SJCRH30 (cell line): ENCODE results near the gene ARHGAP44. TPM values are rescaled to one million over a fixed set of nuclear protein-coding genes. Genes with fewer than 3 reads are reported as not detected.
A peak's percentile ranks its signal among the peaks of the same experiment; 100 is the strongest.

Experiments
- DNase-seq, 2 experiments: peaks; one replicate each; pipeline ENCODE4 v3.0.0-alpha.2; 2015 to 2020
- H3K27ac ChIP-seq: fragments of 250-450 bp; sonication (Bioruptor Pico); 2 replicates; pipeline ENCODE4 v1.5.1; 2020; ENCODE audit warnings: mild to moderate bottlenecking, moderate library complexity
- H3K27me3 ChIP-seq: fragments of 250-450 bp; sonication (Bioruptor Pico); 2 replicates; pipeline ENCODE4 v1.5.1; 2020; ENCODE audit warnings: mild to moderate bottlenecking, moderate library complexity
- H3K36me3 ChIP-seq: fragments of 250-450 bp; sonication (Bioruptor Pico); 2 replicates; pipeline ENCODE4 v1.5.1; 2020; ENCODE audit warnings: mild to moderate bottlenecking, moderate library complexity
- H3K4me1 ChIP-seq: fragments of 250-450 bp; sonication (Bioruptor Pico); 2 replicates; pipeline ENCODE4 v1.5.1; 2020; ENCODE audit warnings: mild to moderate bottlenecking, moderate library complexity
- H3K4me3 ChIP-seq: fragments of 250-450 bp; sonication (Bioruptor Pico); 2 replicates; pipeline ENCODE4 v1.5.1; 2020; ENCODE audit warnings: mild to moderate bottlenecking, moderate library complexity
- H3K9me3 ChIP-seq: fragments of 250-450 bp; sonication (Bioruptor Pico); replicated peaks from 2 replicates; pipeline ENCODE4 v1.5.1; 2020; ENCODE audit warnings: mild to moderate bottlenecking, moderate library complexity
- total RNA-seq: library from RNA; depleted of rRNA; stranded (reverse); fragments of >200 nt; shearing (Covaris generic); gene quantifications from 2 replicates; pipeline ENCODE4 v1.2.3, GENCODE V29; 2014

The ARHGAP44 gene
- total RNA-seq, 1 experiment from 2014 or later, result 1.6 TPM

GRCh38 chr17:12794919-12795532 lies 5.7 kb downstream of the ARHGAP44 start:
- Histone ChIP-seq H3K4me3 (no peak overlapping the region), H3K27ac (no peak overlapping the region)
- DNase-seq, result no peak

GRCh38 chr17:12800855-12801365 lies 11.6 kb downstream of the ARHGAP44 start:
- Histone ChIP-seq H3K9me3 (no peaks in the 10 kb centered on the region), H3K36me3 (no peaks in the 10 kb centered on the region), H3K4me3 (no peak overlapping the region), H3K27ac (no peak overlapping the region), H3K4me1 (no peaks in the 10 kb centered on the region), H3K27me3 (peaks cover 16% of the 10 kb centered on the region)
- no peak for DNase-seq

More at GRCh38 chr17:12794919-12795532, 5.7 kb downstream of the ARHGAP44 start:
- H3K27me3 ChIP-seq, result peaks cover 30% of the 10 kb centered on the region
- no peaks in the 10 kb centered on the region for H3K9me3 ChIP-seq
- H3K4me1 ChIP-seq, result no peaks in the 10 kb centered on the region
- H3K36me3 ChIP-seq, result no peaks in the 10 kb centered on the region

GRCh38 chr17:12806630-12807029 lies 17.3 kb downstream of the ARHGAP44 start:
- H3K9me3 ChIP-seq, result peaks cover 6% of the 10 kb centered on the region
- no peak overlapping the region for H3K27ac ChIP-seq
- H3K27me3 ChIP-seq, result no peaks in the 10 kb centered on the region
- H3K4me3 ChIP-seq, result no peak overlapping the region
- H3K4me1 ChIP-seq, result no peaks in the 10 kb centered on the region
- no peak for DNase-seq
- no peaks in the 10 kb centered on the region for H3K36me3 ChIP-seq

- Histone ChIP-seq H3K27ac (no peak overlapping the region), H3K36me3 (no peaks in the 10 kb centered on the region), H3K4me1 (no peaks in the 10 kb centered on the region), H3K9me3 (peaks cover 6% of the 10 kb centered on the region), H3K27me3 (peaks cover 6% of the 10 kb centered on the region; the same call in 1 of the 2 replicates), H3K4me3 (no peak overlapping the region)
- no peak for DNase-seq
These were observed 19.4 kb downstream of the ARHGAP44 start for GRCh38 chr17:12808723-12809122.

- Histone ChIP-seq H3K4me1 (no peaks in the 10 kb centered on the region), H3K9me3 (peaks cover 6% of the 10 kb centered on the region), H3K27ac (no peak overlapping the region), H3K27me3 (peaks cover 6% of the 10 kb centered on the region; the same call in 1 of the 2 replicates), H3K36me3 (no peaks in the 10 kb centered on the region), H3K4me3 (no peak overlapping the region)
- no peak for DNase-seq
These were observed 23.6 kb downstream of the ARHGAP44 start for GRCh38 chr17:12812877-12813276.

GRCh38 chr17:12813664-12814063 lies 24.4 kb downstream of the ARHGAP44 start:
- Histone ChIP-seq H3K4me1 (no peaks in the 10 kb centered on the region), H3K27ac (no peak overlapping the region), H3K4me3 (no peak overlapping the region), H3K36me3 (no peaks in the 10 kb centered on the region), H3K9me3 (peaks cover 5% of the 10 kb centered on the region), H3K27me3 (peaks cover 6% of the 10 kb centered on the region; the same call in 1 of the 2 replicates)
- DNase-seq, result no peak

- H3K27me3 ChIP-seq, result peaks cover 6% of the 10 kb centered on the region; the same call in 1 of the 2 replicates
- no peak overlapping the region for H3K4me3 ChIP-seq
- H3K4me1 ChIP-seq, result no peaks in the 10 kb centered on the region
- H3K27ac ChIP-seq, result no peak overlapping the region
- H3K9me3 ChIP-seq, result no peaks in the 10 kb centered on the region
- DNase-seq, result no peak
- no peaks in the 10 kb centered on the region for H3K36me3 ChIP-seq
These were observed 25.4 kb downstream of the ARHGAP44 start for GRCh38 chr17:12814718-12815117.

- H3K9me3 ChIP-seq, result no peaks in the 10 kb centered on the region
- DNase-seq, result no peak
- no peaks in the 10 kb centered on the region for H3K4me1 ChIP-seq
- peaks cover 6% of the 10 kb centered on the region; the same call in 1 of the 2 replicates for H3K27me3 ChIP-seq
- no peak overlapping the region for H3K4me3 ChIP-seq
- H3K27ac ChIP-seq, result no peak overlapping the region
- H3K36me3 ChIP-seq, result no peaks in the 10 kb centered on the region
These were observed 26.4 kb downstream of the ARHGAP44 start for GRCh38 chr17:12815642-12816141.

GRCh38 chr17:12821376-12821940 lies 32.2 kb downstream of the ARHGAP44 start:
- H3K9me3 ChIP-seq, result no peaks in the 10 kb centered on the region
- no peak overlapping the region for H3K4me3 ChIP-seq
- no peak overlapping the region for H3K27ac ChIP-seq
- no peaks in the 10 kb centered on the region for H3K4me1 ChIP-seq
- DNase-seq, result no peak
- H3K27me3 ChIP-seq, result no peaks in the 10 kb centered on the region
- no peaks in the 10 kb centered on the region for H3K36me3 ChIP-seq

- H3K27ac ChIP-seq, result no peak overlapping the region
- H3K9me3 ChIP-seq, result peaks cover 3% of the 10 kb centered on the region
- no peak for DNase-seq
These were observed 37.1 kb downstream of the ARHGAP44 start for GRCh38 chr17:12826431-12826830.

GRCh38 chr17:12830777-12831247 lies 41.5 kb downstream of the ARHGAP44 start:
- H3K27me3 ChIP-seq, result peaks cover 12% of the 10 kb centered on the region; the same call in 1 of the 2 replicates
- no peaks in the 10 kb centered on the region for H3K36me3 ChIP-seq
- H3K4me1 ChIP-seq, result no peaks in the 10 kb centered on the region
- H3K27ac ChIP-seq, result no peak overlapping the region
- no peak for DNase-seq
- H3K9me3 ChIP-seq, result peaks cover 16% of the 10 kb centered on the region
- no peak overlapping the region for H3K4me3 ChIP-seq

More at GRCh38 chr17:12826431-12826830, 37.1 kb downstream of the ARHGAP44 start:
- Histone ChIP-seq H3K27me3 (0 out of 2 replicates have a peak, but pooled peaks cover 3% of the 10 kb centered on the region), H3K4me3 (no peak overlapping the region), H3K4me1 (no peaks in the 10 kb centered on the region), H3K36me3 (no peaks in the 10 kb centered on the region)

GRCh38 chr17:12831839-12832238 lies 42.5 kb downstream of the ARHGAP44 start:
- peaks cover 10% of the 10 kb centered on the region; the same call in 1 of the 2 replicates for H3K27me3 ChIP-seq
- H3K9me3 ChIP-seq, result peaks cover 16% of the 10 kb centered on the region
- H3K36me3 ChIP-seq, result no peaks in the 10 kb centered on the region
- no peaks in the 10 kb centered on the region for H3K4me1 ChIP-seq
- DNase-seq, result no peak
- H3K27ac ChIP-seq, result no peak overlapping the region
- no peak overlapping the region for H3K4me3 ChIP-seq

- no peaks in the 10 kb centered on the region for H3K36me3 ChIP-seq
- no peaks in the 10 kb centered on the region for H3K9me3 ChIP-seq
- no peak overlapping the region for H3K4me3 ChIP-seq
- peak in 1 of 2 experiments; percentile 45 for DNase-seq
- no peak overlapping the region for H3K27ac ChIP-seq
- H3K4me1 ChIP-seq, result no peaks in the 10 kb centered on the region
- H3K27me3 ChIP-seq, result peaks cover 9% of the 10 kb centered on the region; the same call in 1 of the 2 replicates
These were observed 49.7 kb downstream of the ARHGAP44 start for GRCh38 chr17:12839042-12839441.

GRCh38 chr17:12842936-12843335 lies 53.6 kb downstream of the ARHGAP44 start:
- Histone ChIP-seq H3K27me3 (no peaks in the 10 kb centered on the region; the same call in 1 of the 2 replicates), H3K9me3 (0 out of 2 replicates have a peak, but pooled peaks cover 3% of the 10 kb centered on the region), H3K4me1 (no peaks in the 10 kb centered on the region), H3K4me3 (no peak overlapping the region), H3K36me3 (no peaks in the 10 kb centered on the region), H3K27ac (no peak overlapping the region)
- peak in 1 of 2 experiments; percentile 34 for DNase-seq

- Histone ChIP-seq H3K27me3 (peaks cover 22% of the 10 kb centered on the region), H3K9me3 (no peaks in the 10 kb centered on the region; the same call in 1 of the 2 replicates), H3K4me3 (no peak overlapping the region), H3K27ac (no peak overlapping the region), H3K36me3 (no peaks in the 10 kb centered on the region), H3K4me1 (no peaks in the 10 kb centered on the region)
- no peak for DNase-seq
These were observed 61.7 kb downstream of the ARHGAP44 start for GRCh38 chr17:12850996-12851395.
